Adrenal gland (tissue), 5 donors: ENCODE measurements around the gene PAK5.

Experiments used
- POLR2A ChIP-seq, 2 donors: fragments of 450-650 bp; IDR thresholded peaks; one replicate each; pipeline ENCODE4 v1.6.1; 2017; ENCODE audit warnings: antibody characterized with exemption in 2 of 2, mild to moderate bottlenecking in 2 of 2, moderate library complexity in 1 of 2
- TF ChIP-seq, protein P1 (sequence below), 6 experiments: fragments of 450-650 bp in 4 of 6; fragments of 200-600 bp in 2 of 6; sonication (generic) in 1 of 6; IDR thresholded peaks; 1 replicate in 5 of 6; 2 replicates in 1 of 6; pipeline versions ENCODE4 v1.5.1 to v1.8.0; 2016 to 2021; ENCODE audit warnings: antibody characterized with exemption in 6 of 6, mild to moderate bottlenecking in 2 of 6, moderate library complexity in 1 of 6
- donor health status: DM: no; HTN: no; CAD: no.

DNA sequence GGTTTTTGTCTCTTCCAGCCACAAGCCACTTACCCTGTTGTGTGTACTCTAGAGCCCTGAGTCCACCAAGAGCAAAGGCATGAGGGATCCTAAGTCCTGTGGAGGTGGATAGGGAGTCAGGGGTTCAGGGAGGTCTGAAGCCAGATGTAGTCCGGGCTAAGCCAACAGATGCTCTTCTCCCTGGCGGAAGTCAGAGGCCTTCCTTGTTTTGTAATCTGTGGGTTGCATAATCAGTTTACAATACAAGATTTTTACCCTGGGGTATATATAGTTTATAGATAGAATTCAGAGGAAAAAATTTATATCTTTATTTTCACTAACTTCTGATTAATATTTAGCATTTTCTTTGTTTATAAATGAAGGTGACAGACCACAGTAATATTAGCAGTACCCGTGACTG is 315.2 kb downstream of the PAK5 start:
- TF ChIP-seq, protein P1, sequence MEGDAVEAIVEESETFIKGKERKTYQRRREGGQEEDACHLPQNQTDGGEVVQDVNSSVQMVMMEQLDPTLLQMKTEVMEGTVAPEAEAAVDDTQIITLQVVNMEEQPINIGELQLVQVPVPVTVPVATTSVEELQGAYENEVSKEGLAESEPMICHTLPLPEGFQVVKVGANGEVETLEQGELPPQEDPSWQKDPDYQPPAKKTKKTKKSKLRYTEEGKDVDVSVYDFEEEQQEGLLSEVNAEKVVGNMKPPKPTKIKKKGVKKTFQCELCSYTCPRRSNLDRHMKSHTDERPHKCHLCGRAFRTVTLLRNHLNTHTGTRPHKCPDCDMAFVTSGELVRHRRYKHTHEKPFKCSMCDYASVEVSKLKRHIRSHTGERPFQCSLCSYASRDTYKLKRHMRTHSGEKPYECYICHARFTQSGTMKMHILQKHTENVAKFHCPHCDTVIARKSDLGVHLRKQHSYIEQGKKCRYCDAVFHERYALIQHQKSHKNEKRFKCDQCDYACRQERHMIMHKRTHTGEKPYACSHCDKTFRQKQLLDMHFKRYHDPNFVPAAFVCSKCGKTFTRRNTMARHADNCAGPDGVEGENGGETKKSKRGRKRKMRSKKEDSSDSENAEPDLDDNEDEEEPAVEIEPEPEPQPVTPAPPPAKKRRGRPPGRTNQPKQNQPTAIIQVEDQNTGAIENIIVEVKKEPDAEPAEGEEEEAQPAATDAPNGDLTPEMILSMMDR (IDR thresholded peaks at IDR 0.05) = no peak
- TF ChIP-seq POLR2A (IDR thresholded peaks at IDR 0.05) = no peak
